Kidney epithelial cell (primary cell): Measurements from ENCODE around the gene CAMTA1. TPM values are rescaled to one million over a fixed set of nuclear protein-coding genes. Genes with fewer than 3 reads are reported as not detected.
"Not testable (repeated sequence)": the region's sequence is repeated elsewhere in the genome, so short reads cannot be mapped to it uniquely, and the experiment has no call there.

Experiments
- DNase-seq: peaks from one replicate; pipeline ENCODE4 v3.0.0-alpha.2; 2010; ENCODE audit warnings: low read depth
- H3K27me3 ChIP-seq: 2 replicates; pipeline ENCODE4 v1.6.0; 2011; ENCODE audit warnings: low read length; ENCODE audit not compliant: control insufficient read depth, insufficient read depth
- H3K36me3 ChIP-seq: 2 replicates; pipeline ENCODE4 v1.5.1; 2011; ENCODE audit warnings: low read length; ENCODE audit not compliant: control insufficient read depth, insufficient read depth
- H3K4me3 ChIP-seq: 2 replicates; pipeline ENCODE4 v1.5.1; 2011; ENCODE audit warnings: low read depth, mild to moderate bottlenecking, control low read depth, low read length
- CTCF ChIP-seq: IDR thresholded peaks from 2 replicates; pipeline ENCODE4 v1.5.1; 2011; ENCODE audit warnings: mild to moderate bottlenecking, moderate library complexity, low read length, control low read depth, inconsistent platforms; ENCODE audit not compliant: insufficient read depth, poor library complexity, severe bottlenecking
- total RNA-seq: library from RNA; depleted of rRNA; stranded (reverse); fragments of >200 nt; gene quantifications from 2 replicates; pipeline ENCODE4 v1.2.3, GENCODE V29; 2015

The CAMTA1 gene
- total RNA-seq, 1 donor from 2014 or later: 76.5 TPM

GRCh38 chr1:7150724-7151280, 365.5 kb downstream of the CAMTA1 start:
- TF ChIP-seq CTCF: no peak
- H3K4me3 ChIP-seq: no peak overlapping the region
- H3K36me3 ChIP-seq: no peaks in the 10 kb centered on the region
- no peak for DNase-seq
- peaks cover 14% of the 10 kb centered on the region for H3K27me3 ChIP-seq

- no peak for TF ChIP-seq CTCF
- Histone ChIP-seq H3K4me3 (no peak overlapping the region), H3K36me3 (no peaks in the 10 kb centered on the region), H3K27me3 (peaks cover 14% of the 10 kb centered on the region)
- no peak for DNase-seq
These were observed 366.7 kb downstream of the CAMTA1 start for GRCh38 chr1:7151978-7152377.

GRCh38 chr1:7152655-7153054, 367.4 kb downstream of the CAMTA1 start:
- Histone ChIP-seq H3K27me3 (peaks cover 14% of the 10 kb centered on the region), H3K4me3 (no peak overlapping the region), H3K36me3 (no peaks in the 10 kb centered on the region)
- no peak for TF ChIP-seq CTCF
- DNase-seq: no peak

GRCh38 chr1:7153464-7153863, 368.2 kb downstream of the CAMTA1 start:
- TF ChIP-seq CTCF: no peak
- no peak for DNase-seq
- Histone ChIP-seq H3K27me3 (peaks cover 14% of the 10 kb centered on the region), H3K36me3 (no peaks in the 10 kb centered on the region), H3K4me3 (no peak overlapping the region)

- H3K27me3 ChIP-seq: no peaks in the 10 kb centered on the region
- no peak for TF ChIP-seq CTCF
- no peaks in the 10 kb centered on the region for H3K36me3 ChIP-seq
- DNase-seq: no peak
- no peak overlapping the region for H3K4me3 ChIP-seq
These were observed 374.0 kb downstream of the CAMTA1 start for GRCh38 chr1:7159116-7159781.

GRCh38 chr1:7168554-7168953, 383.3 kb downstream of the CAMTA1 start:
- DNase-seq, H3K4me3 ChIP-seq, H3K36me3 ChIP-seq: not testable (repeated sequence)
- peaks cover 11% of the 10 kb centered on the region for H3K27me3 ChIP-seq
